Activated T-helper 1 cell treated with anti-CD3 and anti-CD28 coated beads, Interleukin-12 subunit alpha, Interleukin-12 subunit beta, Interleukin-2, Interleukin-4 antibody, amounts not matched to agents 30 ng/mL and 10 ng/mL and 1 ng/mL, durations not matched to agents 14 hours and 24 hours and 36 hours (primary cell): ENCODE measurements around the gene MASP2. TPM values are rescaled to one million over a fixed set of nuclear protein-coding genes. Genes with fewer than 3 reads are reported as not detected.
"Not testable (repeated sequence)": the region's sequence is repeated elsewhere in the genome, so short reads cannot be mapped to it uniquely, and the experiment has no call there.

Experiments
- DNase-seq: peaks from one replicate; pipeline ENCODE4 v3.0.0; 2021; ENCODE audit warnings: low spot score
- H3K27ac Mint-ChIP-seq: one replicate; pipeline ENCODE4 v1.8.0; 2021; ENCODE audit warnings: mild to moderate bottlenecking, mixed read lengths
- H3K27me3 Mint-ChIP-seq: one replicate; pipeline ENCODE4 v1.8.0; 2022; ENCODE audit warnings: mild to moderate bottlenecking, moderate library complexity, mixed read lengths; ENCODE audit not compliant: insufficient read depth
- H3K36me3 Mint-ChIP-seq: one replicate; pipeline ENCODE4 v1.8.0; 2021; ENCODE audit warnings: low read depth, mixed read lengths
- H3K4me1 Mint-ChIP-seq: one replicate; pipeline ENCODE4 v1.8.0; 2021; ENCODE audit warnings: low read depth, mixed read lengths
- H3K4me3 Mint-ChIP-seq: one replicate; pipeline ENCODE4 v1.8.0; 2021; ENCODE audit warnings: mild to moderate bottlenecking, moderate library complexity, mixed read lengths
- H3K9me3 Mint-ChIP-seq: one replicate; pipeline ENCODE4 v1.8.0; 2021; ENCODE audit warnings: mixed read lengths
- intact Hi-C: fragments of 100-400 bp; cut with micrococcal nuclease; formaldehyde crosslinking; loops from one replicate; pipeline ENCODE4 v1.15.1; 2024
- total RNA-seq: library from RNA; stranded (reverse); gene quantifications from 2 replicates; pipeline ENCODE4 v1.2.3, GENCODE V29; 2022

MASP2 gene
- total RNA-seq, 1 donor from 2014 or later = 0.57 TPM

DNA sequence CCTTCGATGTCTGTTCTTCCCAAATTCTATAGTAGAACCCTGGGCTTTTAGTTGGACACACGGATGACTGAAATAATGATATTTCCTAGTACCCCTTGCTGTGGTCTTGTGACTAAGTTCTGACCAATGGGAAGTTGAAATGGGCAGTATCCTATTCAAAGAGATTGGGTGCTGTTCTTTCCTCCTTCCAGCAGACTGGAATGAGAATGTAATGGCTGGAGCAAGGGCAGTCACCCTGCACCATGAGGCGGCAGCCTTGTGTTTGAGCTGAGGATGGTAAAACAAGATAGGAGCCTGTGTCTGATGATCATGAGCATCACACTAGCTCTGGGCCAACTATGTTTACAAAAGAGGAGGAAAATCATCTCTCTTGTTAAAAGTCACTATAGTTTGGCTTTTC, 17.9 kb upstream of the MASP2 start:
- no peak overlapping the region for H3K4me3 Mint-ChIP-seq
- DNase-seq = no peak
- peaks cover 30% of the 10 kb centered on the region for H3K4me1 Mint-ChIP-seq
- intact Hi-C loops = loop anchor here (5.0 to 10.0 kb wide), 2 partner anchors 670 to 742 kb away; partner anchors contain the start of genes AGTRAP, CLCN6 and MTHFR
- H3K9me3 Mint-ChIP-seq = no peaks in the 10 kb centered on the region
- peaks cover 47% of the 10 kb centered on the region for H3K36me3 Mint-ChIP-seq
- no peaks in the 10 kb centered on the region for H3K27me3 Mint-ChIP-seq
- no peak overlapping the region for H3K27ac Mint-ChIP-seq

DNA sequence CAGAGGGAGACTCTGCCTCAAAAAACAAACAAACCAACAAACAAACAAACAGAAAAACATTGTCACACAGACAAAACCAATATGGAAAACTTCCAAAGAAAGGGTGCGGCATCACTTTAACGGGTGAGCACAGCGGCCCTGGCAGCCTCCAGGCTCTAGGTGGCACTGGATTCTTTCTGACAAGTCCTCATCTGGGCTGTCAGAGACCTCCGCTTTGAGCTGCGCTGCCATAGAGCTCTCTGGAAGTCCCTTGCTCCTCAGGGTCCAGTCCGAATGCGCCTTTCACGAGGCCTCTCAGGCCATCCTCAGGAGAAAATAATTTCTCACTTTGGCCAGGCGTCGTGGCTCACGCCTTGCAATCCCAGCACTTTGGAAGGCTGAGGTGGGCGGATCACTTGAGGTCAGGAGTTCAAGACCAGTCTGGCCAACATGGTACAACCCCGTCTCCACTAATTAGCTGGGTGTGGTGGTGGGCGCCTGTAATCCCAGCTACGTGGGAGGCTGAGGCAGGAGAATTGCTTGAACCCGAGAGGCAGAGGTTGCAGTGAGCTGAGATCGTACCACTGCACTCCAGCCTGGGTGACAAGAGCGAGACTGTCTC, 17.0 kb upstream of the MASP2 start:
- H3K4me1 Mint-ChIP-seq = peaks cover 30% of the 10 kb centered on the region
- intact Hi-C loops = loop anchor here (5.0 to 10.0 kb wide), 2 partner anchors 671 to 743 kb away; partner anchors contain the start of genes AGTRAP, CLCN6 and MTHFR
- not testable (repeated sequence) for H3K27ac Mint-ChIP-seq, H3K4me3 Mint-ChIP-seq, H3K27me3 Mint-ChIP-seq, H3K9me3 Mint-ChIP-seq, DNase-seq
- H3K36me3 Mint-ChIP-seq = peaks cover 43% of the 10 kb centered on the region

DNA sequence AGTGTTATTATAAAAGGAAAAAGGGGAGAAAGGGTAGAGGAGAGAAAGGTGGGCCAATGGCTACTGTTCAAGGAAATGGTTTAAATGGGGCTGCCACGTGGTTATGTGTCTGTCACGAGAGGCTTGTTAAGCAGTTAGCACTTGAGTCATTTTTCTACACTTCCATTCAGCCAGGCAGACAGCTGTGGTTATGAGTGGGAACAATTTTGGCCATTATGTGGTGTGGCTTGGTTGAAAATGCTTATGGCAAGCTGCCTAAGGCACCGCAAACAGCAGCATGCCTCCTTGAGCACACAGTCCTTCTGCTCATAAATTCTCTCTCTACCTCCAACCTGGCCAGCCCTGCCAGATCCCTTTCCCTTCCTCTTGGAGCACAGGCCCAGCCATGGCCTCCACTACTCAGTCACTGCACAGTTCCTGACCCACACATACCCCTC, 15.9 kb upstream of the MASP2 start:
- Mint-ChIP-seq H3K4me1 (peaks cover 30% of the 10 kb centered on the region), H3K4me3 (peak overlapping the region; percentile 63), H3K9me3 (no peaks in the 10 kb centered on the region), H3K27ac (peak overlapping the region; percentile 81), H3K27me3 (no peaks in the 10 kb centered on the region), H3K36me3 (peaks cover 42% of the 10 kb centered on the region)
- intact Hi-C loops = loop anchor here (5.0 to 10.0 kb wide), 2 partner anchors 672 to 744 kb away; partner anchors contain the start of genes AGTRAP, CLCN6 and MTHFR
- DNase-seq = peak; percentile 36

DNA sequence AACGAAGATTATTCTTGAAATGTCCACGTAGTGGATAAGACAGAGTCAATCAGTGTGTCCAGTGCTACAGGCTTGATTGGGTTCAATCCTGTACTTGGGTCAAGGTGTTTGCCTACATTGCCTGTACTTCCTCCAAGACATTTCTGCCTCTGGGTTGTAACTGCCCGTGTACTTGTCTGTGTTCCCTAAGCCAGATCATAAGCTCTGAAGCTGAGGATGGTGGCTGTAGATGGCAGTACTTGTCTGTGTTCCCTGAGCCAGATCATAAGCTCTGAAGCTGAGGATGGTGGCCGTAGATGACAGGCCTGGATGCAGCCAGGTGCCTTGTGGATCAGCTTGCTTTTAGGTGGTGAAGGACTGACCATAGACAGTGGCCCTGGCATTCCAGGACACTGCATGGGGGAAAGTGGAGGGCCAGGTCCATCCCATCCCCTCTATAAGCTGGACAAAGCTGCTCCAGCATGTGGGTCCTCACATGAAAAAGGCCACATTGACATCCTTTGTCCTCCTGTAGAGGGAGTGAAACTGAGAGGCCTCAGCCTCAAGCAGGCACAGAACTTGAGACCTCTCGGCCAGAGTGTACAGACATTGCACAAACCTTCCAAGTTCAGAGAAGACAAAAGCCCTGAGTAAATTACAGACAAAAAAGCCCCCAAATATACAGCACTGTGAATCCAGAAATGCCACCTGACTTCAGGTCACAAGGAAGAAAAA, 14.8 kb upstream of the MASP2 start:
- H3K36me3 Mint-ChIP-seq = peaks cover 44% of the 10 kb centered on the region
- peaks cover 30% of the 10 kb centered on the region for H3K4me1 Mint-ChIP-seq
- H3K9me3 Mint-ChIP-seq = no peaks in the 10 kb centered on the region
- DNase-seq = no peak
- H3K27ac Mint-ChIP-seq = peak overlapping the region; percentile 43
- intact Hi-C loops = loop anchor here (1.0 to 10.0 kb wide), 4 partner anchors 82 to 745 kb away; partner anchors contain the start of genes AGTRAP, CLCN6, MTHFR and MTOR
- H3K27me3 Mint-ChIP-seq = no peaks in the 10 kb centered on the region
- H3K4me3 Mint-ChIP-seq = peak overlapping the region; percentile 97

DNA sequence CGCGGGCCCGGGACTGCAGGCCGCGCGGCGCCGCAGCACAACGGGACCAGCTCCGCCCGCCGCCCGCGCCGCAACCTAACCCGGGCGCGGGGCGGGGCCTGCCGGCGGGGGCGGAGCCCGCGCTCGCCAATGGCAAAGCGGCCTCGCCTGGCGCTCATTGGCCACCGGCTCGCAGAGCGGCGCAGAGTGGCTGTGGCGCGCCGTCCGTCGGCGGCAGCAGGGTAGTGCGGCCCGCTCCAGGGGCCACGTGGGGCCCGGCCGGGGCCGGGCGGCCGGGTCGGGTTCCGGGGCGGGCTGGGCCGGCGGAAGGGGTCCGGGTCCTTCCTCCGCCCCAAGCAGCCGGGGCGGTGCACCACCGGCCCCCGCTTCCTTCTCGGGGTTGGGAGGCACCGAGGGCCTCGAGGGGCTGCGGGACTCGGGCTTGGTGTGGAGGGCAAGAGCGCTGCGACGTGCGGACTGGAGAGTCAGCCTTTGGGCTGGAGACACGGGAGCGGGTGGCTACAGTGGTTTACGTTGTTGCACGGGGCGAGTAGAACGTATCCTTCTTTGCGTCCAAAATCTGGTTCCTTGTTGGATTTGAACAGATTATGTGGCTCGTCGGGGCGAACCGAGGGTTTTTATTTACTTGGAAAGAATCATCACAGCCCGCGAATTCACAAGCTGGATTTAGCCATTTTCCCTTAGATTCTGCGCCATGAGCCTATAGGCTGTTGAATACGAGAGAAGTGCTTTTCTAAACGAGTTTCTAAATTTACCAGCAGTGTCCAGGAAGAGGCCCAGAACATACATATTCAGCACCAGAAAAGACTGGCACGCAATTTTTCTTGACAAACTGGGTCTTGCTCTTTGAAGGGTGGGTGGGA, 13.2 kb upstream of the MASP2 start, which contains the start of gene SRM:
Gene SRM, minus strand, starts transcription at position 51 of the 863 bp plus-strand sequence. CDS start 75 bp downstream, outside the sequence.
- peak within 1 kb of the TSS; percentile 97 for H3K4me3 Mint-ChIP-seq
- H3K36me3 Mint-ChIP-seq = peaks cover 34% of the 10 kb centered on the region
- no peaks in the 10 kb centered on the region for H3K27me3 Mint-ChIP-seq
- DNase-seq = peak; percentile 94
- peaks cover 30% of the 10 kb centered on the region for H3K4me1 Mint-ChIP-seq
- H3K9me3 Mint-ChIP-seq = no peaks in the 10 kb centered on the region
- H3K27ac Mint-ChIP-seq = peak within 1 kb of the TSS; percentile 95
- intact Hi-C loops = loop anchor here (1.0 to 10.0 kb wide), 6 partner anchors 23 to 747 kb away; partner anchors contain the start of genes AGTRAP, CLCN6, EXOSC10 and MTHFR

DNA sequence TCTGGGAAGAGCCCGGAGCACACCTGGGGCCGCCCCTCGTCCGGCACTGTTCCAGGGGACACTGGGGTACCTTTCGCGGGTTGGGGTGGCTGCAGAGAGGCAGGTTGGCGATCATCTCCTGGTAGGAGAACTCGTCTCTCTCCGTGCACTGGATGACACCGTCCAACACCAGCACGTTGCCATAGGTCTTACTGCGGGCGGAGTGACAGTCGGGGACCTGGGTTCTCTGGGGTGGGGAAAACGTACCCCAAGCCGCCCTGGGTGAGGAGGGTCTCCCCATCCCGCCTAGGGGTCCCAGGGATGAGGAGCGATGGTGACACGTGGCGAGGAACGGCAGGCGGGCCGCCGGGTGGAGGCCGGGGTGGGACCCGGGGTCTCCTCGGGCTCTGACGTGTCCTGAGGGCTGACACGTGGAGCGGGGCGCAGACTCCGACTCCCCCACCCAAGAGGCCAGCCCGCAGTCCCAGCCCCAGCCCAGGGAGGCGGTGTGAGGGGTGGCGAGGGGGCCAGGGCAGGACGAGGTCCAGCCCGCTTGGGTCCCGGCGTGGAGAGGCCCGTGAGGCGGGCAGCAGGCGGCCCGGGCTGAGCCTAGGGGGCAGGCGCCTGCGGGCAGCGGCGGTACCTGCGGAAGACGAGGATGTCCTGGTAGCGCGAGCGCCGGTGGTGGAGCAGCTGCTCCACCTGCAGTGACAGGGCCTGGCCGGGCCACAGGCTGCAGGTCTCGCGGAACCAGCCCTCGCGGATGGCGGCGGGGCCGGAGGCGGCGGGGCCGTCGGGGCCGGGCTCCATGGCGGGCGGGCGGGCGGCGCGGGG, 12.3 kb upstream of the MASP2 start:
- intact Hi-C loops = no loop called here
- Mint-ChIP-seq H3K27me3 (no peaks in the 10 kb centered on the region), H3K27ac (peak overlapping the region; percentile 92), H3K36me3 (peaks cover 30% of the 10 kb centered on the region), H3K9me3 (no peaks in the 10 kb centered on the region), H3K4me1 (peaks cover 30% of the 10 kb centered on the region), H3K4me3 (peak overlapping the region; percentile 95)
- DNase-seq = peak; percentile 26

DNA sequence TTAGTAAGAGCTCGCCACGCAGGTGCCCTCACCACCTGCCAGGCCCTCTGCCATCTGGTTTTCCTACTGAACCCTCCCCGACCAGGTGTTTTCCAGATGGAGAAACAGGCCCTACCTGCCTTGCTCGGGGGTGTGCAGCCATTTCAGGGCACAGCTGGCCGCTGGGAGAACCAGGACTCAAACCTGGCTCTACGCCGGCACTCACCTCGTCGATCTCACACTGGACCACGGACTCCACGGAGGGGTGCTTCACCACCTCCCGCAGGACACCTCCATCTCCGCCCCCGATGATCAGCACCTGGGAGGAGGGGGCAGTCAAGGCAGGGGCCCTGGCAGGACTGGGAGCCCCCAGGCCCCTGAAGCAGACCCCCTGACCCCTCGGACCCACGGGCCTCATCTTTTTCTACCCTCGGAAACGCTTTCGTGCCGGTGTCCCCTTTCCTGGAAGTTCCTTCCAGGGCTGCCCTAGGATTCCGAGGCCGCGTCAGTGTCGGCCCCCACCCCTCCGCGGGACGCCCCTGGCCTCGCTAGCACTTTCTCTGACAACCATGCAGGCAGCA, 11.6 kb upstream of the MASP2 start:
- DNase-seq = no peak

DNA sequence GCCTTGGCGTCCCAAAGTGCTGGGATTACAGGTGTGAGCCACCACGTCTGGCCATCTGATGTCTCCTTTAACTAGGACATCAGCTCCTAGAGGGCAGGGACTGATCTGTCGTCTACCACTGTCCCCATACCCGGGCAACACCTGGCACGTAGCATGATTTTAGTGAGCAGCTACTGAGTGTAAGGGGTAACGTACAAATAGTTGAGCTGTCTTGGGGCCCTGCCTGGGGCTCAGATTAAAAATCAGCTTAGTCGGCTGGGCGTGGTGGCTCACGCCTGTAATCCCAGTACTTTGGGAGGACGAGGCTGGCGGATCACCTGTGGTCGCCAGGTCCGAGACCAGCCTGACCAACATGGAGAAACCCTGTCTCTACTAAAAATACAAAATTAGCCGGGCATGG, 11.0 kb upstream of the MASP2 start:
- peaks cover 22% of the 10 kb centered on the region for H3K4me1 Mint-ChIP-seq
- intact Hi-C loops = no loop called here

More for the DNA sequence above, 11.6 kb upstream of the MASP2 start:
- Mint-ChIP-seq H3K9me3 (no peaks in the 10 kb centered on the region), H3K36me3 (peaks cover 33% of the 10 kb centered on the region), H3K27ac (peak overlapping the region; percentile 92), H3K4me1 (peaks cover 29% of the 10 kb centered on the region), H3K4me3 (peak overlapping the region; percentile 95), H3K27me3 (no peaks in the 10 kb centered on the region)
- intact Hi-C loops = no loop called here

DNA sequence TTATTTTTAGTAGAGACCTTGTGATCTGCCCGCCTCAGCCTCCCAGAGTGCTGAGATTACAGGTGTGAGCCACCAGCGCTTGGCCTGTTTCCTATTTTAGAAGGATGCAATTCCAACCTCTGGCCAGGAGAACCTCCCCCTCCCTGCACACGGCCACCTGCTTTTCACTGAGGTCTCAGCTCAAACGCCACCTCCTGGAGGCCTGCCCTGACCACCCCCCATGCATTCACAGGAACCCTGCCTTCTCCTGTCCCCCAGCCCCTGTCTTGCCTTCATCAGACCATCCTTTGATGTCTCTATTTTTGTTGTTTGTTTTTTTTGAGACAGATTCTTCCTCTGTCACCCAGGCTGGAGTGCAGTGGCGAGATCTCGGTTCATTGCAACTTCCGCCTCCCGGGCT, 10.4 kb upstream of the MASP2 start:
- Mint-ChIP-seq H3K9me3 (no peaks in the 10 kb centered on the region), H3K4me1 (peaks cover 17% of the 10 kb centered on the region), H3K27ac (no peak overlapping the region), H3K36me3 (peaks cover 30% of the 10 kb centered on the region), H3K27me3 (no peaks in the 10 kb centered on the region), H3K4me3 (peak overlapping the region; percentile 60)
- no peak for DNase-seq
- intact Hi-C loops = no loop called here

More for the DNA sequence above, 11.0 kb upstream of the MASP2 start:
- H3K27me3 Mint-ChIP-seq = no peaks in the 10 kb centered on the region
- H3K4me3 Mint-ChIP-seq = peak overlapping the region; percentile 95
- peaks cover 30% of the 10 kb centered on the region for H3K36me3 Mint-ChIP-seq
- H3K27ac Mint-ChIP-seq = no peak overlapping the region
- no peaks in the 10 kb centered on the region for H3K9me3 Mint-ChIP-seq
- no peak for DNase-seq

DNA sequence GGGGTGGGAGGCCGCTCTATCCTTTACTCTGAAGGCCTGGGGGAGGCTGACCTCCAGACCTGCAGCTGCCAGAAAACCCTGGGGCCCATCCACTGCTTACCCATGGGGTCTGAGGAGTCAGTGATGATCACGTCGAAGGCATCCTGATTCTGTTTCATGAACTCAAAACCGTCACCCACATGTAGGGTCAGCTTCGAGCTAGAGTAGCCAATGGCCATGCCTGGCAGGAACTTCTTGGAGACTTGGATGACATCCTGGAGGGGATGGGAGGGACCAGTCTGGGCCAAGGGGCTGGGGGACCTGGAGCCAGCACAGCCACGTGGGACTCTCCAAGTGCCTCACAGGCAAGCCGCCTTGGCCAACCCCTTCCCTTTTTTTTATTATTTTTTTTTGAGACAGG, 9.5 kb upstream of the MASP2 start:
- Mint-ChIP-seq H3K9me3 (no peaks in the 10 kb centered on the region), H3K4me3 (no peak overlapping the region), H3K27ac (no peak overlapping the region), H3K36me3 (peaks cover 27% of the 10 kb centered on the region), H3K4me1 (peaks cover 8% of the 10 kb centered on the region), H3K27me3 (no peaks in the 10 kb centered on the region)
- DNase-seq = no peak
- intact Hi-C loops = no loop called here

DNA sequence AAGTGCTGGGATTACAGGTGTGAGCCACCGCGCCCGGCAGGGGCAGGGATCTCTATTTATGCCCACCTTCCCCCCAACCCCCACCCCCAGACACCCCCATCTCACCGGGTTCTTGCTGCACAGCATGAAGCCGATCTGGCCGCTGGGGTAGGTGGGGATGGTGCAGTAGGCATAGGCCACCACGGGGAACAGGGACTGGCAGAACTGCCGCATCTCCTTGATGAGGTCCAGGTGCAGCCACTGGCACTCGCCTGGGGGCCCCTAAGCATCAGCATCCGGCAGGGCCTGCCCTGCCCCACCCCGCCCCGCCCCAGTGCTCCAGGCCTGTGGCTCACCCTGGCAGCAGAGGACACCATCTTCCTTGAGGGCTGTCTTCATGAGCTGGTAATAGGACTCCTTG, 8.6 kb upstream of the MASP2 start:
- no peaks in the 10 kb centered on the region for H3K9me3 Mint-ChIP-seq
- H3K36me3 Mint-ChIP-seq = peaks cover 23% of the 10 kb centered on the region
- no peaks in the 10 kb centered on the region for H3K27me3 Mint-ChIP-seq
- H3K27ac Mint-ChIP-seq = no peak overlapping the region
- DNase-seq = no peak
- intact Hi-C loops = no loop called here
- H3K4me1 Mint-ChIP-seq = peaks cover 3% of the 10 kb centered on the region
- no peak overlapping the region for H3K4me3 Mint-ChIP-seq
